ENCODE measurements around the gene DDX17. TPM values are rescaled to one million over a fixed set of nuclear protein-coding genes. Genes with fewer than 3 reads are reported as not detected.

Gene DDX17
- total and polyA plus RNA-seq, 8 donors, result 164 to 331 (median 206) TPM

GRCh38 chr22:38518620-38519019 is 12.5 kb upstream of the DDX17 start:
- Histone ChIP-seq H3K27me3 (no peaks in the 10 kb centered on the region), H3K9me3 (no peaks in the 10 kb centered on the region), H3K36me3 (no peaks in the 10 kb centered on the region), H3K27ac (no peak overlapping the region), H3K4me1 (no peaks in the 10 kb centered on the region), H3K4me3 (no peak overlapping the region)
- DNase-seq (no peak), ATAC-seq (no peak), FAIRE-seq (no peak)
- WGBS, 2 donors, result 87 to 95% methylated on average over 4 of the region's 4 CpGs
- TF ChIP-seq CTCF (IDR thresholded peaks at IDR 0.05), result no peak
- intact Hi-C loops (cut with DNase I), result no loop called here

GRCh38 chr22:38513063-38513462 is 7.0 kb upstream of the DDX17 start:
- ATAC-seq, result peak in 2 of 4 donors; percentile 66 to 69
- no peak for FAIRE-seq
- intact Hi-C loops (cut with DNase I), result no loop called here

GRCh38 chr22:38510416-38510970 is 4.4 kb upstream of the DDX17 start:
- FAIRE-seq (no peak), DNase-seq (no peak), ATAC-seq (no peak)
- Histone ChIP-seq H3K27me3 (no peaks in the 10 kb centered on the region), H3K27ac (no peak overlapping the region), H3K4me1 (no peaks in the 10 kb centered on the region), H3K36me3 (no peaks in the 10 kb centered on the region), H3K4me3 (no peak overlapping the region), H3K9me3 (no peaks in the 10 kb centered on the region)
- intact Hi-C loops (cut with DNase I), result no loop called here
- TF ChIP-seq CTCF (IDR thresholded peaks at IDR 0.05), result no peak
- 90 to 93% methylated on average over 5 of the region's 5 CpGs for WGBS, 2 donors

More at GRCh38 chr22:38513063-38513462, 7.0 kb upstream of the DDX17 start:
- H3K27ac ChIP-seq, result no peak overlapping the region
- no peak overlapping the region for H3K4me3 ChIP-seq
- 81 to 82% methylated on average over 1 of the region's 1 CpG for WGBS, 2 donors
- H3K9me3 ChIP-seq, result no peaks in the 10 kb centered on the region
- no peaks in the 10 kb centered on the region for H3K27me3 ChIP-seq
- no peaks in the 10 kb centered on the region for H3K36me3 ChIP-seq
- H3K4me1 ChIP-seq, result no peaks in the 10 kb centered on the region
- DNase-seq, result no peak
- no peak for TF ChIP-seq CTCF (IDR thresholded peaks at IDR 0.05)

GRCh38 chr22:38505541-38506117 is 482 bp downstream of the DDX17 start:
- WGBS, 2 donors, result 1% methylated on average over 57 to 69 of the region's 69 CpGs
- Histone ChIP-seq H3K36me3 (peaks cover 0 to 8% (median 3%) of the 10 kb centered on the region in 3 donors), H3K27me3 (no peaks in the 10 kb centered on the region), H3K9me3 (no peaks in the 10 kb centered on the region), H3K4me1 (peaks cover 21 to 29% (median 29%) of the 10 kb centered on the region in 3 donors), H3K4me3 (peak overlapping the region; percentile 62 to 74 (median 70)), H3K27ac (peak overlapping the region; percentile 98 to 100 (median 99))
- ATAC-seq (peak; percentile 72 to 81 (median 78)), FAIRE-seq (no peak), DNase-seq (peak; percentile 78 to 91 (median 86))
- intact Hi-C loops (cut with DNase I), result no loop called here
- TF ChIP-seq CTCF (IDR thresholded peaks at IDR 0.05), result no peak

Data from pancreas (tissue), 10 donors.